Measurements from ENCODE around the gene STPG2. TPM values are rescaled to one million over a fixed set of nuclear protein-coding genes. Genes with fewer than 3 reads are reported as not detected.

Gene STPG2
- total RNA-seq (not detected in 2 replicates), polyA plus RNA-seq (not detected in 2 replicates), polyA minus RNA-seq (0.27 and 0.30 TPM in 2 replicates), Bru-seq, nascent RNA (percentile 21 among the genes with signal in this experiment), BruChase-seq, experiment 1, labeled RNA remaining after a 6-hour chase (percentile 19 among the genes with signal in this experiment), BruChase-seq, experiment 2, labeled RNA remaining after a 2-hour chase (percentile 23 among the genes with signal in this experiment)
- polyA plus RNA-seq (2011; cell fraction: cytosol; rRNA removed), result not detected in 2 replicates
- 0.08 and 0.09 TPM in 2 replicates for polyA plus RNA-seq (2011; cell fraction: nucleus; rRNA removed)
- not detected in 2 replicates for polyA plus RNA-seq (2012)
- not detected for polyA minus RNA-seq (2011; cell fraction: cytosol; rRNA and poly(A)+ RNA removed)
- 1.6 and 1.9 TPM in 2 replicates for polyA minus RNA-seq (2011; cell fraction: nucleus; rRNA and poly(A)+ RNA removed)
- long read RNA-seq, partial matches to known transcripts, result 0 of 1 reads
- long read RNA-seq, other reads (novel, unspliced or antisense), result 1 of 1 reads

DNA sequence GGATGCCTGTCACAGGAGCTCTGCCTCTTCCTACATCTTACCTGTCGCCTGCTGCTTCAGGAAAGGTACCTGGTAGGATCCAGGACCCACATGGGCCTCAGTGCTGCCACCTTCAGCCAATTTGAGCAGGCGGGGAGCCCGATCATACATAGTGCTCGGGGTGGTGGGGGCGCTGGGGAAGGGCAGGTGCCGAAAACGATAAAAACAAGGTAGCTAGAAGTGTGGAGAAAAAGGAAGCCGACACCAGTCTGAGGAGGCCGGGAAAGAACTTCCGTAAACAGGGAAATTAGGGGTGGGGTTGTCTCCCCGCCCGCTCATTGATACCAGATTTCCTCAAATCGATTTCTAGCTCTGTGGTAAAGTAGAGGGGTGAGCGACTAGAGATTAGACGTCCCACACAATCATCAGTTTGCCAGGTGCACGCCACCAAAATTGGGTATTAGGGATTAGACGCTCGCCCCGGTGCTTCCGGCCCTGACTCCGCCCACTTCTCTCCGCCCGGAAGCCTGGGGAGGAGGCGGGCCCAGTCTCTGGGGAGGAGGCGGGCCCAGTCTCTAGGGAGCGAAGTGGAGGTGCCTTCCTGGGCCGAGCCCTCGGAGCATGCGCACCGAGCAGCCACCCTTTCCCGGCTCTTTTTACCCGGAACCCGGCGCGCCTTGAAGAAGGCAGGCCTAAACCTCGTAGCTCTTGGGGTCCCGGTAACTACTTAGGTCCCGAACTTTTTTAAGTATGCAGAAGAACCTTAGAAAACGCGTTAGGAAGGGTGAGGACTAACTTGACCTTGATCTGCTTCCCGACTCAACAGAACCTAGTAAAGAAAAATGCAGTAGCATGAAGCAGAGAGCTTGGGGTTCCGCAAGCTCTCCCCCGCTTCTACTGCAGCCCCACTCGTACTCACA is at the start of gene STPG2:
STPG2 (minus strand) TSS at position 476 of the 899 bp plus-strand sequence.
- no peaks in the 10 kb centered on the region for H3K9me1 ChIP-seq (replicated peaks; ENCODE audit: control insufficient read depth, extremely low read depth, insufficient read depth, low read length)
- no peaks in the 10 kb centered on the region for H3K27me3 ChIP-seq (ENCODE audit: control insufficient read depth in 2 of 2, insufficient read depth in 2 of 2, low read length in 2 of 2)
- BruUV-seq (replicated peaks), result TSS peak; percentile 97
- no peaks in the 10 kb centered on the region for H3K9me3 ChIP-seq (replicated peaks; ENCODE audit: control insufficient read depth, insufficient read depth, low read length)
- H3K36me3 ChIP-seq (ENCODE audit: control insufficient read depth in 2 of 2, extremely low read depth in 1 of 2, insufficient read depth in 2 of 2, low read length in 2 of 2), result no peaks in the 10 kb centered on the region
- FAIRE-seq, result peak; percentile 92
- intact Hi-C loops (cut with micrococcal nuclease), result loop anchor here (2.0 to 5.0 kb wide), 3 partner anchors 119 to 1419 kb away; partner anchors contain the start of genes RAP1GDS1 and TRMT10A
- H3K27ac ChIP-seq (ENCODE audit: insufficient read depth, low read depth, low read length), result peak within 1 kb of the TSS; percentile 71
- ChIA-PET POLR2A (interaction anchor here (0.7 kb wide), 1 partner anchor 1390 kb away, joined by 3 read pairs; no protein-coding TSS in a partner anchor), CTCF (interaction anchor here (1.0 to 1.3 kb wide), 4 partner anchors 14 to 1262 kb away, joined by 3 to 6 read pairs (median 3); no protein-coding TSS in a partner anchor)
- peak within 1 kb of the TSS; percentile 62 to 88 (median 71) for H3K4me3 ChIP-seq (replicated peaks in 1 of 3; ENCODE audit: insufficient read depth in 1 of 3, low read depth in 1 of 3, low read length in 3 of 3)
- H2AFZ ChIP-seq (ENCODE audit: low read depth, low read length), result peak within 1 kb of the TSS; percentile 97
- H4K20me1 ChIP-seq (replicated peaks; ENCODE audit: control insufficient read depth, extremely low read depth, insufficient read depth, low read length), result no peaks in the 10 kb centered on the region
- no peaks in the 10 kb centered on the region for H3K79me2 ChIP-seq (ENCODE audit: control insufficient read depth, insufficient read depth, low read length)
- H3K4me2 ChIP-seq (ENCODE audit: insufficient read depth, low read length), result peak within 1 kb of the TSS; percentile 92
- peak within 1 kb of the TSS; percentile 78 for H3K9ac ChIP-seq (replicated peaks; ENCODE audit: extremely low read depth, insufficient read depth, low read length)
- peak; percentile 87 for DNase-seq (ENCODE audit: low read depth, low spot score)
- dilution Hi-C loops (cut with MboI; ENCODE audit: extremely low pct_ligation_motif_present, low sequenced_read_pairs), result no loop called here
- peak; percentile 59 for TF ChIP-seq POLR2A (IDR thresholded peaks at IDR 0.05; ENCODE audit: low read depth, low read length)
- TF ChIP-seq EZH2 (IDR thresholded peaks at IDR 0.05; ENCODE audit: borderline replicate concordance, low read depth, low read length, severe bottlenecking), result no peak
- TF ChIP-seq POLR2AphosphoS5 (IDR thresholded peaks at IDR 0.05; ENCODE audit: insufficient read depth, low read depth, low read length), result peak; percentile 67
- TF ChIP-seq, protein P1, sequence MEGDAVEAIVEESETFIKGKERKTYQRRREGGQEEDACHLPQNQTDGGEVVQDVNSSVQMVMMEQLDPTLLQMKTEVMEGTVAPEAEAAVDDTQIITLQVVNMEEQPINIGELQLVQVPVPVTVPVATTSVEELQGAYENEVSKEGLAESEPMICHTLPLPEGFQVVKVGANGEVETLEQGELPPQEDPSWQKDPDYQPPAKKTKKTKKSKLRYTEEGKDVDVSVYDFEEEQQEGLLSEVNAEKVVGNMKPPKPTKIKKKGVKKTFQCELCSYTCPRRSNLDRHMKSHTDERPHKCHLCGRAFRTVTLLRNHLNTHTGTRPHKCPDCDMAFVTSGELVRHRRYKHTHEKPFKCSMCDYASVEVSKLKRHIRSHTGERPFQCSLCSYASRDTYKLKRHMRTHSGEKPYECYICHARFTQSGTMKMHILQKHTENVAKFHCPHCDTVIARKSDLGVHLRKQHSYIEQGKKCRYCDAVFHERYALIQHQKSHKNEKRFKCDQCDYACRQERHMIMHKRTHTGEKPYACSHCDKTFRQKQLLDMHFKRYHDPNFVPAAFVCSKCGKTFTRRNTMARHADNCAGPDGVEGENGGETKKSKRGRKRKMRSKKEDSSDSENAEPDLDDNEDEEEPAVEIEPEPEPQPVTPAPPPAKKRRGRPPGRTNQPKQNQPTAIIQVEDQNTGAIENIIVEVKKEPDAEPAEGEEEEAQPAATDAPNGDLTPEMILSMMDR (IDR thresholded peaks at IDR 0.05; ENCODE audit: extremely low read depth in 1 of 2, insufficient read depth in 1 of 2, low read depth in 1 of 2, low read length in 2 of 2), result peak; percentile 22 to 59
- H3K4me1 ChIP-seq (ENCODE audit: control insufficient read depth, extremely low read depth, insufficient read depth, low read length), result peaks cover 5% of the 10 kb centered on the region

Measured in endothelial cell of umbilical vein (primary cell).